OCI-LY7 (cell line): ENCODE results near the gene NRCAM. TPM values are rescaled to one million over a fixed set of nuclear protein-coding genes. Genes with fewer than 3 reads are reported as not detected.
"Not testable (repeated sequence)": the region's sequence is repeated elsewhere in the genome, so short reads cannot be mapped to it uniquely, and the experiment has no call there.

Source experiments
- BruUV-seq: library from RNA; stranded (reverse); fragments of 400-500 nt; replicated peaks from 2 replicates; lab custom pipeline; 2021; lab: Mats Ljungman, UMichigan
- CTCF ChIA-PET: fragments of 300-600 bp; sonication (Branson Sonifier 250); formaldehyde crosslinking; loops from one replicate; lab custom pipeline; 2022; ENCODE audit warnings: antibody characterized with exemption; ENCODE audit not compliant: unreplicated experiment; lab: Charles Lee
- POLR2A ChIA-PET: fragments of 300-600 bp; sonication (Branson Sonifier 250); formaldehyde crosslinking; loops from one replicate; lab custom pipeline; 2022; ENCODE audit warnings: antibody characterized with exemption; lab: Charles Lee
- DNase-seq: peaks from one replicate; pipeline ENCODE4 v3.0.0-alpha.2; 2015; ENCODE audit warnings: low spot score
- H2AFZ ChIP-seq: fragments of 200-600 bp; sonication (generic), shearing (Covaris generic); 2 replicates; pipeline ENCODE4 v1.6.1; 2014; ENCODE audit warnings: mild to moderate bottlenecking, antibody characterized with exemption, low read length, moderate library complexity
- H3K27ac ChIP-seq: fragments of 200-600 bp; sonication (generic); 2 replicates; pipeline ENCODE4 v1.5.1; 2014; ENCODE audit warnings: mixed run types, low read depth, mild to moderate bottlenecking, moderate library complexity, low read length, inconsistent platforms; ENCODE audit not compliant: poor library complexity, severe bottlenecking
- H3K36me3 ChIP-seq: fragments of 200-600 bp; sonication (generic); 2 replicates; pipeline ENCODE4 v1.6.1; 2014; ENCODE audit warnings: mild to moderate bottlenecking, antibody characterized with exemption, low read length, moderate library complexity, mixed read lengths; ENCODE audit not compliant: insufficient read depth
- H3K4me1 ChIP-seq: fragments of 200-600 bp; sonication (generic); 2 replicates; pipeline ENCODE4 v1.5.1; 2014; ENCODE audit warnings: mild to moderate bottlenecking, low read length; ENCODE audit not compliant: insufficient read depth, poor library complexity, severe bottlenecking
- H3K4me2 ChIP-seq: fragments of 200-600 bp; sonication (generic); 2 replicates; pipeline ENCODE4 v1.6.1; 2014; ENCODE audit warnings: mild to moderate bottlenecking, low read length
- H3K4me3 ChIP-seq: fragments of 200-600 bp; sonication (generic); 2 replicates; pipeline ENCODE4 v1.5.1; 2014; ENCODE audit warnings: mild to moderate bottlenecking, low read depth, low read length; ENCODE audit not compliant: poor library complexity, severe bottlenecking
- H3K79me2 ChIP-seq: fragments of 200-600 bp; sonication (generic); 2 replicates; pipeline ENCODE4 v1.6.1; 2016; ENCODE audit warnings: low read depth, mild to moderate bottlenecking, low read length, moderate library complexity, mixed read lengths; ENCODE audit not compliant: insufficient read depth
- H3K9me2 ChIP-seq: fragments of 200-600 bp; sonication (generic); 2 replicates; pipeline ENCODE4 v1.6.1; 2016; ENCODE audit warnings: mild to moderate bottlenecking, low read length, mixed read lengths; ENCODE audit not compliant: insufficient read depth
- H3K9me3 ChIP-seq: fragments of 200-600 bp; sonication (generic); 2 replicates; pipeline ENCODE4 v1.6.1; 2014; ENCODE audit warnings: mild to moderate bottlenecking, mixed run types, low read length, mixed read lengths
- H4K20me1 ChIP-seq: fragments of 200-600 bp; sonication (generic); 2 replicates; pipeline ENCODE4 v1.6.1; 2014; ENCODE audit warnings: mild to moderate bottlenecking, antibody characterized with exemption, low read length, moderate library complexity, mixed read lengths; ENCODE audit not compliant: insufficient read depth
- EZH2phosphoT487 ChIP-seq: fragments of 200-600 bp; sonication (generic); IDR thresholded peaks from 2 replicates; pipeline ENCODE4 v1.6.1; 2018; ENCODE audit warnings: low read depth, borderline replicate concordance, mild to moderate bottlenecking, mixed run types, antibody characterized with exemption, low read length, moderate library complexity, mixed read lengths
- intact Hi-C: fragments of 100-400 bp; cut with micrococcal nuclease; formaldehyde crosslinking; loops from one replicate; pipeline ENCODE4 v1.10.0; 2022; ENCODE audit not compliant: unreplicated experiment
- total RNA-seq, 2 experiments: library from RNA; depleted of rRNA in 1 of 2; stranded (reverse); fragments of >200 nt in 1 of 2; shearing (Covaris generic) in 1 of 2; gene quantifications; 2 replicates each; pipeline ENCODE4 v1.2.3, GENCODE V29; 2014 to 2022
- TF ChIP-seq, protein P1 (sequence below): fragments of 200-600 bp; sonication (generic); conservative IDR thresholded peaks from 2 replicates; pipeline ENCODE4 v1.5.1; 2014; ENCODE audit warnings: mild to moderate bottlenecking, antibody characterized with exemption, low read length, moderate library complexity, mixed read lengths

The NRCAM gene
- total RNA-seq, 2 experiments from 2014 or later, result not detected

DNA sequence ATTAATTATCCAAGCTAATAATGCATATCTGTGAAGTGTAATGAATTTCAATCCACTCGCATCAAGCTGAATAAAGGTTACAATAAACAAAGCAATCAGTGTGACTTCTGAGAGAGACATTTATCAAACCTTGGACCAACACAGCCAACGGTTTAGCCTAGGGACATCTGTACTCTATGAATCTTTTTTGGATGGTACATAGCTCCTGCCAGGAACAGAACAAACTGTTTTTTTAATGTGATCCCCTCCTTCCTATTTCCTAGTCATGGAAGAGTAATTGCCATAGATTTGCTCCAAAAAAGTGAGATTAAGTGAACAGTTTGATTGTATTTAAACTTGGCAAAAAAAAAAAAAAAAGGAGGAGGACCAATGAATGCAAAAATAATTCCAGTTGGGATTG is 11.2 kb upstream of the NRCAM start:
- Histone ChIP-seq H3K9me2 (no peaks in the 10 kb centered on the region), H4K20me1 (no peaks in the 10 kb centered on the region), H3K9me3 (no peaks in the 10 kb centered on the region), H3K4me3 (no peak overlapping the region), H3K4me1 (no peaks in the 10 kb centered on the region), H3K4me2 (no peak overlapping the region), H2AFZ (no peak overlapping the region), H3K79me2 (no peaks in the 10 kb centered on the region), H3K27ac (no peak overlapping the region), H3K36me3 (peaks cover 5% of the 10 kb centered on the region; the same call in 1 of the 2 replicates)
- DNase-seq, result no peak
- ChIA-PET CTCF (no interaction called here), POLR2A (interaction anchor here (0.6 to 0.9 kb wide), 3 partner anchors 12 to 274 kb away, joined by 3 to 7 read pairs (median 4); no protein-coding TSS in a partner anchor)
- no TSS peak for BruUV-seq
- TF ChIP-seq EZH2phosphoT487, result no peak
- TF ChIP-seq, protein P1, sequence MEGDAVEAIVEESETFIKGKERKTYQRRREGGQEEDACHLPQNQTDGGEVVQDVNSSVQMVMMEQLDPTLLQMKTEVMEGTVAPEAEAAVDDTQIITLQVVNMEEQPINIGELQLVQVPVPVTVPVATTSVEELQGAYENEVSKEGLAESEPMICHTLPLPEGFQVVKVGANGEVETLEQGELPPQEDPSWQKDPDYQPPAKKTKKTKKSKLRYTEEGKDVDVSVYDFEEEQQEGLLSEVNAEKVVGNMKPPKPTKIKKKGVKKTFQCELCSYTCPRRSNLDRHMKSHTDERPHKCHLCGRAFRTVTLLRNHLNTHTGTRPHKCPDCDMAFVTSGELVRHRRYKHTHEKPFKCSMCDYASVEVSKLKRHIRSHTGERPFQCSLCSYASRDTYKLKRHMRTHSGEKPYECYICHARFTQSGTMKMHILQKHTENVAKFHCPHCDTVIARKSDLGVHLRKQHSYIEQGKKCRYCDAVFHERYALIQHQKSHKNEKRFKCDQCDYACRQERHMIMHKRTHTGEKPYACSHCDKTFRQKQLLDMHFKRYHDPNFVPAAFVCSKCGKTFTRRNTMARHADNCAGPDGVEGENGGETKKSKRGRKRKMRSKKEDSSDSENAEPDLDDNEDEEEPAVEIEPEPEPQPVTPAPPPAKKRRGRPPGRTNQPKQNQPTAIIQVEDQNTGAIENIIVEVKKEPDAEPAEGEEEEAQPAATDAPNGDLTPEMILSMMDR, result no peak
- intact Hi-C loops, result no loop called here

DNA sequence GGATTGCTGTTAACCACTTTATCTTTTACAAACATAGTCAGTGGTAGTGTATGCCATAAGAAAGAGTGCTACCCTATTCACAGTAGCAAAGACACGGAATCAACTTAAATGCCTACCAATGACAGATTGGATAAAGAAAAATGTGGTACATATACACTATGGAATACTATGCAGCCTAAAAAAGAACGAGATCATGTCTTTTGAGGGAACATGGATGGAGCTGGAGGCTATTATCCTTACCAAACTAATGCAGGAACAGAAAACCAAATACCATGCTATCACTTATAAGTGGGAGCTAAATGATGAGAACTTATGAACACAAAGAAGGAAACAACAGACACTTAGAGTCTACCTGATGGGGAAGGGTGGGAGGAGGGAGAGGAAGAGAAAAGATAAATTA is 10.1 kb upstream of the NRCAM start:
- H3K4me2 ChIP-seq, H3K4me1 ChIP-seq, H3K79me2 ChIP-seq, H2AFZ ChIP-seq, H4K20me1 ChIP-seq, CTCF ChIA-PET, DNase-seq, H3K9me3 ChIP-seq, H3K27ac ChIP-seq, H3K9me2 ChIP-seq, intact Hi-C loops, H3K4me3 ChIP-seq, H3K36me3 ChIP-seq, BruUV-seq: not testable (repeated sequence)
- POLR2A ChIA-PET, result interaction anchor here (0.5 to 1.0 kb wide), 4 partner anchors 8 to 164 kb away, joined by 3 to 4 read pairs (median 3); no protein-coding TSS in a partner anchor

DNA sequence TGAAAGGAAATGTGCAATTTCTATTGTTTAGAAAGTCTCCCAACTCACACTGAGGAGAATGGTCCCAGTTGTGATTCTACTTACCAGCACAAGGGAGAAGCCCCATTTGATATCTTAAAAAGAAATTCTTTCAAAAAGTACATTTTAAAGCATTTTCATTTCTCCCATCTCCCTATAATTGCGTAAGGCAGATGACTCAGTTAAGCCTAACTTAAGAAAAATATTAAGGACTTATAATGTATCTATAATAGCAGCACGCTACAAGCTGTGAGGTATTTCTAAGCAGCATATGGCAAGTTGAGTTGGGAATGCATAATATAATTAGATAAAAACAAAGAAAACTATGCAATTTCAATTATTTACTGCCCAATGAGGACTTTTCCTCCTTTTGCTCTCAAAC is 8.5 kb upstream of the NRCAM start:
- Histone ChIP-seq H3K36me3 (no peaks in the 10 kb centered on the region), H3K4me2 (no peak overlapping the region), H3K4me1 (no peaks in the 10 kb centered on the region), H3K9me2 (no peaks in the 10 kb centered on the region), H2AFZ (no peak overlapping the region), H3K4me3 (no peak overlapping the region), H4K20me1 (no peaks in the 10 kb centered on the region), H3K79me2 (no peaks in the 10 kb centered on the region), H3K9me3 (no peaks in the 10 kb centered on the region), H3K27ac (no peak overlapping the region)
- ChIA-PET CTCF (no interaction called here), POLR2A (no interaction called here)
- DNase-seq, result no peak
- no TSS peak for BruUV-seq
- intact Hi-C loops, result no loop called here
- TF ChIP-seq, protein P1, result no peak
- no peak for TF ChIP-seq EZH2phosphoT487
